H1 (cell line): ENCODE data around the gene TLE3. TPM values are rescaled to one million over a fixed set of nuclear protein-coding genes. Genes with fewer than 3 reads are reported as not detected.

Experiments
- CTCF ChIA-PET: fragments of 300-600 bp; sonication (Branson Sonifier 250); formaldehyde crosslinking; loops from one replicate; lab custom pipeline; 2021; ENCODE audit not compliant: partially characterized antibody; lab: Charles Lee
- POLR2A ChIA-PET: fragments of 300-600 bp; sonication (Branson Sonifier 250); formaldehyde crosslinking; loops from one replicate; lab custom pipeline; 2021; ENCODE audit warnings: inconsistent platforms; ENCODE audit not compliant: partially characterized antibody; lab: Charles Lee
- DNase-seq, 2 experiments: peaks; one replicate each; pipeline versions ENCODE4 v3.0.0 to v3.0.0-alpha.2; 2010 to 2022; ENCODE audit warnings: low spot score in 2 of 2, low read depth in 1 of 2, mixed read lengths in 1 of 2
- FAIRE-seq: peaks from 2 replicates; lab custom pipeline; 2011; peaks lifted over from hg19 to GRCh38; lab: Jason Lieb, UNC
- H2AFZ ChIP-seq: 2 replicates; pipeline ENCODE4 v1.8.1; 2012; ENCODE audit warnings: low read length, inconsistent platforms
- H2AK5ac ChIP-seq: 2 replicates; pipeline ENCODE4 v1.6.1; 2013; ENCODE audit warnings: low read depth, low read length
- H2BK120ac ChIP-seq: replicated peaks from 2 replicates; pipeline ENCODE3; 2013; ENCODE audit warnings: low read depth, low read length, inconsistent platforms
- H2BK12ac ChIP-seq: 2 replicates; pipeline ENCODE4 v1.6.1; 2013; ENCODE audit warnings: low read depth, low read length
- H2BK15ac ChIP-seq: 2 replicates; pipeline ENCODE4 v1.6.1; 2013; ENCODE audit warnings: low read length
- H2BK20ac ChIP-seq: 2 replicates; pipeline ENCODE4 v1.6.1; 2013; ENCODE audit warnings: low read length
- H2BK5ac ChIP-seq: 2 replicates; pipeline ENCODE4 v1.6.1; 2013; ENCODE audit warnings: low read depth, low read length
- H3K14ac ChIP-seq: 2 replicates; pipeline ENCODE4 v1.6.1; 2013; ENCODE audit warnings: inconsistent platforms; ENCODE audit not compliant: insufficient read length
- H3K18ac ChIP-seq: 2 replicates; pipeline ENCODE4 v1.6.1; 2013; ENCODE audit warnings: low read length; ENCODE audit errors: extremely low read depth
- H3K23ac ChIP-seq: 2 replicates; pipeline ENCODE4 v1.6.1; 2013; ENCODE audit warnings: inconsistent platforms; ENCODE audit not compliant: insufficient read length
- H3K23me2 ChIP-seq: 2 replicates; pipeline ENCODE4 v1.6.1; 2013; ENCODE audit warnings: low read depth, low read length
- H3K27ac ChIP-seq: 2 replicates; pipeline ENCODE4 v1.6.1; 2011; ENCODE audit warnings: low read depth, low read length, inconsistent platforms
- H3K27me3 ChIP-seq, 4 experiments: replicated peaks in 1 of 4; 1 replicate in 1 of 4; 2 replicates in 3 of 4; pipeline versions ENCODE4 v1.6.1 to v1.8.1; 2011 to 2013; ENCODE audit warnings: low read length in 3 of 4, mild to moderate bottlenecking in 3 of 4, inconsistent platforms in 2 of 4, mixed read lengths in 2 of 4, moderate library complexity in 1 of 4; ENCODE audit not compliant: control insufficient read depth in 3 of 4, insufficient read depth in 3 of 4; ENCODE audit errors: extremely low read depth in 1 of 4
- H3K36me3 ChIP-seq, 4 experiments: 2 replicates each; pipeline versions ENCODE4 v1.6.1 to v1.8.1; 2011 to 2013; ENCODE audit warnings: mild to moderate bottlenecking in 4 of 4, low read length in 3 of 4, moderate library complexity in 2 of 4, control low read depth in 1 of 4, inconsistent platforms in 1 of 4; ENCODE audit not compliant: insufficient read depth in 4 of 4, control insufficient read depth in 2 of 4
- H3K4ac ChIP-seq: replicated peaks from 2 replicates; pipeline ENCODE3; 2013; ENCODE audit warnings: low read length, low read depth, mixed read lengths, inconsistent platforms; ENCODE audit not compliant: insufficient read length
- H3K4me1 ChIP-seq, 4 experiments: replicated peaks in 1 of 4; 1 replicate in 1 of 4; 2 replicates in 3 of 4; pipeline versions ENCODE4 v1.6.1 to v1.8.1; 2011 to 2013; ENCODE audit warnings: low read length in 3 of 4, inconsistent platforms in 2 of 4, mixed read lengths in 1 of 4; ENCODE audit not compliant: insufficient read depth in 4 of 4, control insufficient read depth in 3 of 4
- H3K4me2 ChIP-seq, 2 experiments: 2 replicates each; pipeline versions ENCODE4 v1.6.1 to v1.8.1; 2011 to 2013; ENCODE audit warnings: low read depth in 2 of 2, low read length in 2 of 2, control low read depth in 1 of 2, inconsistent platforms in 1 of 2, mild to moderate bottlenecking in 1 of 2; ENCODE audit not compliant: insufficient read depth in 1 of 2
- H3K4me3 ChIP-seq, 4 experiments: fragments of 200-600, 300-600 bp in 1 of 4; sonication (generic), shearing (Covaris generic), sonication (Bioruptor Twin) in 1 of 4; 2 replicates each; pipeline versions ENCODE4 v1.5.1 to v1.8.1; 2011 to 2016; ENCODE audit warnings: low read length in 4 of 4, low read depth in 3 of 4, control low read depth in 2 of 4, inconsistent platforms in 2 of 4, mild to moderate bottlenecking in 2 of 4, mixed read lengths in 1 of 4, moderate library complexity in 1 of 4; ENCODE audit not compliant: insufficient read depth in 2 of 4; ENCODE audit errors: extremely low read depth in 1 of 4
- H3K56ac ChIP-seq: replicated peaks from 2 replicates; pipeline ENCODE3; 2013; ENCODE audit warnings: low read depth, mild to moderate bottlenecking, mixed read lengths, low read length, inconsistent platforms; ENCODE audit not compliant: insufficient read length
- H3K79me1 ChIP-seq: 2 replicates; pipeline ENCODE4 v1.6.1; 2013; ENCODE audit warnings: low read depth, low read length, control low read depth
- H3K79me2 ChIP-seq, 2 experiments: 2 replicates each; pipeline versions ENCODE4 v1.6.1 to v1.8.1; 2012 to 2013; ENCODE audit warnings: low read length in 2 of 2, mild to moderate bottlenecking in 2 of 2, inconsistent platforms in 1 of 2; ENCODE audit not compliant: insufficient read depth in 2 of 2, control insufficient read depth in 1 of 2
- H3K9ac ChIP-seq, 4 experiments: replicated peaks in 1 of 4; 1 replicate in 1 of 4; 2 replicates in 3 of 4; pipeline versions ENCODE4 v1.6.1 to v1.8.1; 2011 to 2013; ENCODE audit warnings: low read depth in 3 of 4, low read length in 3 of 4, control low read depth in 2 of 4, mild to moderate bottlenecking in 2 of 4, moderate library complexity in 2 of 4, inconsistent platforms in 1 of 4; ENCODE audit errors: extremely low read depth in 1 of 4
- H3K9me3 ChIP-seq, 2 experiments: 2 replicates each; pipeline versions ENCODE4 v1.6.1 to v1.8.1; 2012 to 2013; ENCODE audit warnings: mild to moderate bottlenecking in 2 of 2, moderate library complexity in 2 of 2, control low read depth in 1 of 2, inconsistent platforms in 1 of 2, low read depth in 1 of 2, low read length in 1 of 2, mixed read lengths in 1 of 2; ENCODE audit not compliant: insufficient read depth in 2 of 2
- H4K20me1 ChIP-seq, 2 experiments: replicated peaks in 1 of 2; 2 replicates each; pipeline versions ENCODE3 to v1.8.1; 2011 to 2013; ENCODE audit warnings: inconsistent platforms in 2 of 2, low read length in 2 of 2, mild to moderate bottlenecking in 1 of 2; ENCODE audit not compliant: insufficient read depth in 2 of 2, control insufficient read depth in 1 of 2
- H4K5ac ChIP-seq: 2 replicates; pipeline ENCODE4 v1.6.1; 2013; ENCODE audit warnings: low read length, low read depth, mixed read lengths, inconsistent platforms; ENCODE audit not compliant: insufficient read length
- H4K8ac ChIP-seq: 2 replicates; pipeline ENCODE4 v1.8.0; 2013; ENCODE audit warnings: mild to moderate bottlenecking, moderate library complexity, low read length, inconsistent platforms; ENCODE audit not compliant: insufficient read depth; ENCODE audit errors: extremely low read depth
- H4K91ac ChIP-seq: replicated peaks from 2 replicates; pipeline ENCODE3; 2013; ENCODE audit warnings: low read length, mixed read lengths, inconsistent platforms; ENCODE audit not compliant: insufficient read length
- ASH2L ChIP-seq: fragments of 200-600, 300-600 bp; sonication (generic); IDR thresholded peaks from one replicate; pipeline ENCODE4 v1.7.1; 2017; ENCODE audit warnings: low read length
- ATF2 ChIP-seq: IDR thresholded peaks from 2 replicates; pipeline ENCODE4 v1.6.1; 2012; ENCODE audit warnings: low read length, inconsistent platforms
- TEAD4 ChIP-seq: IDR thresholded peaks from 2 replicates; pipeline ENCODE4 v1.6.1; 2012; ENCODE audit warnings: low read depth, low read length, inconsistent platforms, mixed read lengths
- WGBS, 2 experiments: shearing (Covaris generic) in 1 of 2; methylation state at CpG; one replicate each; pipeline versions ENCODE4 v1.1.6 to v1.1.7; 2013 to 2015; ENCODE audit warnings: low lambda C conversion rate in 2 of 2, mixed read lengths in 2 of 2, inconsistent platforms in 1 of 2, low coverage in 1 of 2, missing lambda C conversion rate in 1 of 2; ENCODE audit not compliant: insufficient replicate concordance in 2 of 2, insufficient coverage in 1 of 2, insufficient read length in 1 of 2; ENCODE audit errors: extremely low coverage in 1 of 2, missing lambda C conversion rate in 1 of 2; 5-methylcytosine and 5-hydroxymethylcytosine counted together
- polyA plus RNA-seq, 7 experiments: library from polyadenylated mRNA; depleted of rRNA in 3 of 7; stranded (reverse) in 5 of 7; unstranded in 2 of 7; fragments of >200 nt in 5 of 7; fragments of 200-250 nt in 2 of 7; gene quantifications; 1 replicate in 5 of 7; 2 replicates in 1 of 7; 4 replicates in 1 of 7; pipeline versions ENCODE4 v1.2.1 to v1.2.3, GENCODE V29; 2011 to 2013; ENCODE audit warnings: missing spikeins in 2 of 7, mixed read lengths in 2 of 7
- total RNA-seq: library from RNA; stranded (reverse); fragmentation: NEBNext Ultra II Directional; extraction: Animal tissue kit (Norgen Biotek cat#: 25700); gene quantifications from 2 replicates; pipeline ENCODE4 v1.2.1, GENCODE V29; 2021

The TLE3 gene
- total and polyA plus RNA-seq, 2 of the 8 experiments (the other 6 are each of a cell fraction or from before 2014, with no cell fraction given): 25.1 to 61.2 TPM

DNA sequence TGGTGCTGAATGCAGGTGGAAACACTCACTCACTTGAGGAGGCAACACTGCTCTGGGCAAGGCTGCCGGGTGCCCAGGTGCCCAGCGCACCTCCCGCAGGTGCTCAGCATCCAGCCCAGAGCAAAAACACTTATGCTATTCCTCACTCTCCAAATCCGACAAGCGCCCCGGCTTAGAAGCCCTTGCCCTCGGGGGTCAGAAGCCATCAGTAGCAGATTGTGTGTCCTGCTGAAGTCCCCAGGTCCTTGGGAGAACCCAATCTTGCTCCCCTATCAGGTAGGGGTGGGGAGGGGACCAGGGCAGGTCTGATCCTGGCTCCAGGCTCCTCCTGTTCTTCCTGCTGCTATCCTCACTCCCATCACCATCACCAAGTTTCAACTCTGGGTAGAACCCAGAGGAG is 46.7 kb downstream of the TLE3 start:
- Histone ChIP-seq H2BK5ac (no peak overlapping the region), H3K14ac (no peak overlapping the region), H2AFZ (no peak overlapping the region), H3K36me3 (peaks cover 27 to 71% (median 52%) of the 10 kb centered on the region in 4 experiments), H3K4me3 (no peak overlapping the region), H2BK15ac (no peak overlapping the region), H3K79me1 (no peaks in the 10 kb centered on the region), H3K23me2 (no peaks in the 10 kb centered on the region), H4K5ac (no peak overlapping the region), H3K23ac (no peak overlapping the region), H4K8ac (no peak overlapping the region), H3K27ac (no peak overlapping the region), H2AK5ac (no peak overlapping the region), H3K9ac (no peak overlapping the region), H3K4me1 (peaks cover 0 to 7% (median 3%) of the 10 kb centered on the region in 4 experiments; a peak in 5 of 7 replicates), H3K79me2 (no peaks in the 10 kb centered on the region), H3K18ac (no peak overlapping the region), H2BK12ac (no peak overlapping the region), H3K56ac (no peak overlapping the region), H4K20me1 (peaks cover 6 to 13% of the 10 kb centered on the region in 2 experiments), H3K9me3 (no peaks in the 10 kb centered on the region), H3K27me3 (no peaks in the 10 kb centered on the region), H2BK20ac (no peak overlapping the region), H4K91ac (no peak overlapping the region), H3K4ac (no peak overlapping the region), H3K4me2 (no peak overlapping the region), H2BK120ac (no peak overlapping the region)
- no peak for FAIRE-seq
- TF ChIP-seq ATF2: no peak
- TF ChIP-seq TEAD4: no peak
- TF ChIP-seq ASH2L: no peak
- no peak for DNase-seq
- POLR2A ChIA-PET: no interaction called here
- CTCF ChIA-PET: no interaction called here
- 97% methylated on average over 7 of the region's 7 CpGs; no CpG with 5 or more reads in 1 of the 2 experiments for WGBS, 2 experiments
